Measurements from ENCODE around the gene MICAL3.

The MICAL3 gene

GRCh38 chr22:17822087-17822486, 202.3 kb downstream of the MICAL3 start:
- no peak for DNase-seq (ENCODE audit: extremely low spot score)
- CTCF ChIA-PET: no interaction called here
- no peak for TF ChIP-seq TARDBP (IDR thresholded peaks at IDR 0.05)
- TF ChIP-seq FOXA1 (IDR thresholded peaks at IDR 0.05): no peak
- no peak for TF ChIP-seq FOXM1 (IDR thresholded peaks at IDR 0.05; ENCODE audit: borderline replicate concordance)
- TF ChIP-seq ARNT (IDR thresholded peaks at IDR 0.05): no peak
- TF ChIP-seq BHLHE40 (IDR thresholded peaks at IDR 0.05; ENCODE audit: borderline replicate concordance): no peak
- no peak for TF ChIP-seq CTBP1 (IDR thresholded peaks at IDR 0.05; ENCODE audit: borderline replicate concordance)
- TF ChIP-seq LEF1 (IDR thresholded peaks at IDR 0.05; ENCODE audit: borderline replicate concordance): no peak
- TF ChIP-seq, protein P1, sequence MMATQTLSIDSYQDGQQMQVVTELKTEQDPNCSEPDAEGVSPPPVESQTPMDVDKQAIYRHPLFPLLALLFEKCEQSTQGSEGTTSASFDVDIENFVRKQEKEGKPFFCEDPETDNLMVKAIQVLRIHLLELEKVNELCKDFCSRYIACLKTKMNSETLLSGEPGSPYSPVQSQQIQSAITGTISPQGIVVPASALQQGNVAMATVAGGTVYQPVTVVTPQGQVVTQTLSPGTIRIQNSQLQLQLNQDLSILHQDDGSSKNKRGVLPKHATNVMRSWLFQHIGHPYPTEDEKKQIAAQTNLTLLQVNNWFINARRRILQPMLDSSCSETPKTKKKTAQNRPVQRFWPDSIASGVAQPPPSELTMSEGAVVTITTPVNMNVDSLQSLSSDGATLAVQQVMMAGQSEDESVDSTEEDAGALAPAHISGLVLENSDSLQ (IDR thresholded peaks at IDR 0.05): no peak
- TF ChIP-seq ELF4 (IDR thresholded peaks at IDR 0.05): no peak
- no peak for TF ChIP-seq FOXK2 (IDR thresholded peaks at IDR 0.05)
- no peak for TF ChIP-seq HDGF (IDR thresholded peaks at IDR 0.05; ENCODE audit: borderline replicate concordance)
- TF ChIP-seq SP1 (IDR thresholded peaks at IDR 0.05): no peak
- TF ChIP-seq ZNF384 (IDR thresholded peaks at IDR 0.05): no peak
- TF ChIP-seq SUZ12 (IDR thresholded peaks at IDR 0.05): no peak
- TF ChIP-seq NFRKB (IDR thresholded peaks at IDR 0.05): no peak
- TF ChIP-seq L3MBTL2 (conservative IDR thresholded peaks at IDR 0.05): no peak
- POLR2A ChIA-PET: no interaction called here

GRCh38 chr22:17820879-17821439, 203.4 kb downstream of the MICAL3 start:
- TF ChIP-seq SP1 (IDR thresholded peaks at IDR 0.05) (no peak), LEF1 (IDR thresholded peaks at IDR 0.05; ENCODE audit: borderline replicate concordance) (no peak), FOXA1 (IDR thresholded peaks at IDR 0.05) (no peak), L3MBTL2 (conservative IDR thresholded peaks at IDR 0.05) (no peak), CTBP1 (IDR thresholded peaks at IDR 0.05; ENCODE audit: borderline replicate concordance) (no peak), TARDBP (IDR thresholded peaks at IDR 0.05) (no peak), NFRKB (IDR thresholded peaks at IDR 0.05) (no peak), BHLHE40 (IDR thresholded peaks at IDR 0.05; ENCODE audit: borderline replicate concordance) (no peak), ELF4 (IDR thresholded peaks at IDR 0.05) (no peak), SUZ12 (IDR thresholded peaks at IDR 0.05) (no peak), ZNF384 (IDR thresholded peaks at IDR 0.05) (no peak), FOXK2 (IDR thresholded peaks at IDR 0.05) (no peak), HDGF (IDR thresholded peaks at IDR 0.05; ENCODE audit: borderline replicate concordance) (no peak), ARNT (IDR thresholded peaks at IDR 0.05) (no peak), FOXM1 (IDR thresholded peaks at IDR 0.05; ENCODE audit: borderline replicate concordance) (no peak)
- TF ChIP-seq, protein P1 (IDR thresholded peaks at IDR 0.05): no peak
- DNase-seq (ENCODE audit: extremely low spot score): no peak
- POLR2A ChIA-PET: no interaction called here
- CTCF ChIA-PET: no interaction called here

DNA sequence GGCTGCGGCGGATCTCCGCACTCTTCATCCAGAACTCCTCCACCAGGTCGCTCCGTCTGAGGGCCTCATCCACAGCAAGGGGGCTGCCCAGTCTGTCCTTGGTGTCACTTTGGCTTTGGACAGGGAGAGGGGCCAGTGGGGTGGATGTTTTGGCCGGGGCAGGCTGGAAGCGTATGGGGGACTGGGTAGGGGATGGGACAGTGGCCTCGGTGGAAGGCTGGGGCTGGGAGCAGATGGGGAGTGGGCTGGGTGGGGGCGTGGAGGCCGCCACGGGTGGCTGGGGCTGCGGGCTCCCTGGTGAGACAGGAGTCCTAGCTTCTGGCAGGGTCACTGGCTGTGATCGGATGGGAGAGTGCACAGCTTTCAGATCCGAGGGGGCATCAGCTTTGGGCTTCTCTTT, 205.7 kb downstream of the MICAL3 start:
- CTCF ChIA-PET: no interaction called here
- no peak for DNase-seq (ENCODE audit: extremely low spot score)
- TF ChIP-seq, protein P1 (IDR thresholded peaks at IDR 0.05): no peak
- TF ChIP-seq TARDBP (IDR thresholded peaks at IDR 0.05): no peak
- no peak for TF ChIP-seq FOXM1 (IDR thresholded peaks at IDR 0.05; ENCODE audit: borderline replicate concordance)
- no peak for TF ChIP-seq ZNF384 (IDR thresholded peaks at IDR 0.05)
- TF ChIP-seq SUZ12 (IDR thresholded peaks at IDR 0.05): no peak
- POLR2A ChIA-PET: no interaction called here

DNA sequence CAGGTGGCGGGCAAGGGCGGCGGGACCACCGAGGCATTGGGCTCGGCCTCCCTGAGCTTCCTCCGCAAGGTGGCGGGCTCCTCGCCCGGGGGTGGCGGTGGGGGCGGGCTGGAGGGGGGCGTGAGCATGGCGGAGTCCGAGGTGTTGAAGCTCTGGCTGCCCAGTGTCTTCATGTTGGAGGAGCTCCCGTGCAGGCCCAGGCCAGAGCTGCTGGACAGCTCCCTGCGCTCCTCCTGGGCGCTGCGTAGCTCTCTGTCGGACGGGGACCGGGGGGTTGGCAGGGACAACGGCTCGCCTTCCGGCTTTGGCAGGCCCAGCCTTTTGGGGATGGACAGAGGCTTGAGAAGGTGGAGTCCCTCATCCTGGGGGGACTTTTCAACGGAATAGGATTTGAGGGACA, 206.2 kb downstream of the MICAL3 start:
- no peak for DNase-seq (ENCODE audit: extremely low spot score)
- POLR2A ChIA-PET: no interaction called here
- TF ChIP-seq, protein P1 (IDR thresholded peaks at IDR 0.05): no peak
- no peak for TF ChIP-seq ELF4 (IDR thresholded peaks at IDR 0.05)
- no peak for TF ChIP-seq NFRKB (IDR thresholded peaks at IDR 0.05)
- no peak for TF ChIP-seq HDGF (IDR thresholded peaks at IDR 0.05; ENCODE audit: borderline replicate concordance)
- no peak for TF ChIP-seq TARDBP (IDR thresholded peaks at IDR 0.05)
- TF ChIP-seq ZNF384 (IDR thresholded peaks at IDR 0.05): no peak
- TF ChIP-seq LEF1 (IDR thresholded peaks at IDR 0.05; ENCODE audit: borderline replicate concordance): no peak
- no peak for TF ChIP-seq BHLHE40 (IDR thresholded peaks at IDR 0.05; ENCODE audit: borderline replicate concordance)
- TF ChIP-seq ARNT (IDR thresholded peaks at IDR 0.05): no peak
- TF ChIP-seq CTBP1 (IDR thresholded peaks at IDR 0.05; ENCODE audit: borderline replicate concordance): no peak
- no peak for TF ChIP-seq FOXM1 (IDR thresholded peaks at IDR 0.05; ENCODE audit: borderline replicate concordance)
- no peak for TF ChIP-seq FOXK2 (IDR thresholded peaks at IDR 0.05)
- no peak for TF ChIP-seq L3MBTL2 (conservative IDR thresholded peaks at IDR 0.05)
- TF ChIP-seq SUZ12 (IDR thresholded peaks at IDR 0.05): no peak
- TF ChIP-seq FOXA1 (IDR thresholded peaks at IDR 0.05): no peak
- CTCF ChIA-PET: no interaction called here

- no peak for TF ChIP-seq SUZ12 (IDR thresholded peaks at IDR 0.05)
- TF ChIP-seq FOXM1 (IDR thresholded peaks at IDR 0.05; ENCODE audit: borderline replicate concordance): no peak
- TF ChIP-seq FOXA1 (IDR thresholded peaks at IDR 0.05): no peak
- no peak for TF ChIP-seq L3MBTL2 (conservative IDR thresholded peaks at IDR 0.05)
- POLR2A ChIA-PET: no interaction called here
- CTCF ChIA-PET: no interaction called here
- DNase-seq (ENCODE audit: extremely low spot score): no peak
These were observed 206.8 kb downstream of the MICAL3 start for GRCh38 chr22:17817511-17818065.

- no peak for DNase-seq (ENCODE audit: extremely low spot score)
- ChIA-PET CTCF (no interaction called here), POLR2A (no interaction called here)
- TF ChIP-seq LEF1 (IDR thresholded peaks at IDR 0.05; ENCODE audit: borderline replicate concordance) (no peak), ELF4 (IDR thresholded peaks at IDR 0.05) (no peak), NFRKB (IDR thresholded peaks at IDR 0.05) (no peak), ARNT (IDR thresholded peaks at IDR 0.05) (no peak), L3MBTL2 (conservative IDR thresholded peaks at IDR 0.05) (no peak), CTBP1 (IDR thresholded peaks at IDR 0.05; ENCODE audit: borderline replicate concordance) (no peak)
These were observed 207.3 kb downstream of the MICAL3 start for GRCh38 chr22:17817079-17817478.
